ENCODE results near the gene MLLT1. TPM values are rescaled to one million over a fixed set of nuclear protein-coding genes. Genes with fewer than 3 reads are reported as not detected.

The MLLT1 gene
- total RNA-seq, 1 experiment from 2014 or later: 54.9 TPM

GRCh38 chr19:6238256-6238642 lies 41.5 kb downstream of the MLLT1 start:
- Histone ChIP-seq H3K4me1 (ENCODE audit: insufficient read depth, low read length) (no peaks in the 10 kb centered on the region), H2BK5ac (ENCODE audit: insufficient read length, low read length) (no peak overlapping the region)

More at GRCh38 chr19:6238256-6238642, 41.5 kb downstream of the MLLT1 start:
- Mint-ChIP-seq H3K4me1 (peaks cover 16 to 35% of the 10 kb centered on the region in 2 experiments), H3K9me3 (no peaks in the 10 kb centered on the region), H3K27me3 (ENCODE audit: low read depth) (no peaks in the 10 kb centered on the region; the same call in 1 of the 2 replicates), H3K27ac (peak overlapping the region in 1 of 3 experiments; percentile 72; a peak in 1 of 7 replicates), H3K4me3 (no peak overlapping the region; a peak in 1 of 5 replicates), H3K36me3 (ENCODE audit: insufficient read depth in 1 of 3, low read depth in 3 of 3) (peaks cover 0 to 8% (median 7%) of the 10 kb centered on the region in 3 experiments; a peak in 6 of 7 replicates)
- Histone ChIP-seq H4K8ac (replicated peaks; ENCODE audit: insufficient read length, low read depth, low read length) (no peak overlapping the region), H3K4me2 (ENCODE audit: insufficient read depth, insufficient read length, low read length) (no peak overlapping the region), H3K4ac (ENCODE audit: low read depth, low read length) (no peak overlapping the region), H3K27ac (ENCODE audit: insufficient read length, low read depth, low read length) (no peak overlapping the region), H3K23ac (ENCODE audit: insufficient read length, low read depth, low read length) (no peak overlapping the region), H2AK5ac (ENCODE audit: insufficient read length, low read length) (no peak overlapping the region), H3K9ac (ENCODE audit: extremely low read depth, insufficient read length, low read length) (no peak overlapping the region), H3K9me3 (ENCODE audit: control insufficient read depth, low read depth, low read length) (no peaks in the 10 kb centered on the region), H3K14ac (ENCODE audit: insufficient read depth, low read length) (no peak overlapping the region), H3K79me1 (ENCODE audit: insufficient read depth, low read depth, low read length, poor library complexity, severe bottlenecking) (peaks cover 6% of the 10 kb centered on the region), H3K56ac (ENCODE audit: insufficient read length, low read depth, low read length) (no peak overlapping the region), H3K23me2 (ENCODE audit: insufficient read length, low read depth, low read length, poor library complexity, severe bottlenecking) (no peaks in the 10 kb centered on the region), H2BK12ac (ENCODE audit: insufficient read length, low read depth, low read length) (no peak overlapping the region), H3T11ph (ENCODE audit: low read length) (no peak overlapping the region), H2AFZ (ENCODE audit: low read length) (no peak overlapping the region), H2BK20ac (ENCODE audit: low read depth, low read length, poor library complexity, severe bottlenecking) (no peak overlapping the region), H2BK15ac (ENCODE audit: low read depth, low read length) (no peak overlapping the region), H3K18ac (ENCODE audit: insufficient read length, low read depth, low read length) (no peak overlapping the region), H3K27me3 (ENCODE audit: insufficient read depth, low read length) (no peaks in the 10 kb centered on the region), H3K79me2 (ENCODE audit: insufficient read depth, low read length) (peaks cover 5% of the 10 kb centered on the region; the same call in 1 of the 2 replicates), H2BK120ac (ENCODE audit: low read depth, low read length, poor library complexity, severe bottlenecking) (no peak overlapping the region), H4K5ac (ENCODE audit: insufficient read length, low read depth, low read length) (no peak overlapping the region), H4K91ac (ENCODE audit: insufficient read length, low read depth, low read length) (no peak overlapping the region), H4K20me1 (ENCODE audit: control insufficient read depth, insufficient read depth, insufficient read length) (no peaks in the 10 kb centered on the region)
- TF ChIP-seq, protein P1, sequence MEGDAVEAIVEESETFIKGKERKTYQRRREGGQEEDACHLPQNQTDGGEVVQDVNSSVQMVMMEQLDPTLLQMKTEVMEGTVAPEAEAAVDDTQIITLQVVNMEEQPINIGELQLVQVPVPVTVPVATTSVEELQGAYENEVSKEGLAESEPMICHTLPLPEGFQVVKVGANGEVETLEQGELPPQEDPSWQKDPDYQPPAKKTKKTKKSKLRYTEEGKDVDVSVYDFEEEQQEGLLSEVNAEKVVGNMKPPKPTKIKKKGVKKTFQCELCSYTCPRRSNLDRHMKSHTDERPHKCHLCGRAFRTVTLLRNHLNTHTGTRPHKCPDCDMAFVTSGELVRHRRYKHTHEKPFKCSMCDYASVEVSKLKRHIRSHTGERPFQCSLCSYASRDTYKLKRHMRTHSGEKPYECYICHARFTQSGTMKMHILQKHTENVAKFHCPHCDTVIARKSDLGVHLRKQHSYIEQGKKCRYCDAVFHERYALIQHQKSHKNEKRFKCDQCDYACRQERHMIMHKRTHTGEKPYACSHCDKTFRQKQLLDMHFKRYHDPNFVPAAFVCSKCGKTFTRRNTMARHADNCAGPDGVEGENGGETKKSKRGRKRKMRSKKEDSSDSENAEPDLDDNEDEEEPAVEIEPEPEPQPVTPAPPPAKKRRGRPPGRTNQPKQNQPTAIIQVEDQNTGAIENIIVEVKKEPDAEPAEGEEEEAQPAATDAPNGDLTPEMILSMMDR (conservative IDR thresholded peaks at IDR 0.05): no peak
- no peak for DNase-seq
- WGBS (ENCODE audit: extremely low coverage, insufficient read length, low lambda C conversion rate): no CpG with 5 or more reads among the region's 6 CpGs
